ENCODE results near the gene GPR75.
"Not testable (repeated sequence)": the region's sequence is repeated elsewhere in the genome, so short reads cannot be mapped to it uniquely, and the experiment has no call there.

The GPR75 gene

GRCh38 chr2:53863538-53864227, 3.9 kb upstream of the GPR75 start:
- in situ Hi-C loops (cut with MboI; ENCODE audit: low pct_unique_long_range_greater_than_20kb, low sequenced_read_pairs, unreplicated experiment) = no loop called here
- no peak for TF ChIP-seq CTCF (IDR thresholded peaks at IDR 0.05; ENCODE audit: extremely low read depth, insufficient read depth, missing control alignments)
- DNase-seq (ENCODE audit: low spot score) = no peak

DNA sequence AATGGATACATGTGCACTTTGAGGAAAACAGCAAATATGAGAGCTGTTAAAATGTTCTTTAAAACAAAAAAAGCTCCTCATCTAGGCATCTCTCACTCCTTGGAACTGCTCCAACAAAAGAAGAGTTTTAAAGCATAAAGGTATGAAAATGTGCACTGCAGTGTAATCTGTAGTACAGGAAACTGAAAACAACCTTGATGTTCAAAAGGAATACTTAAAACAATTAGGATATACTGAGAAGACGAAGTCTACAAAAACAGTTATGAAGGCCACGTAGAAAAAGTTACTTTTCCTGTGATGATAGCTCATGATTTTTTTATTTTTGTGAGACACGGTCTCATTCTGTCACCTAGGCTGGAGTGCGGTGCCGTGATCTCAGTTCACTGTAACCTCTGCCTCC, 2.1 kb upstream of the GPR75 start:
- in situ Hi-C loops (cut with MboI; ENCODE audit: low pct_unique_long_range_greater_than_20kb, low sequenced_read_pairs, unreplicated experiment) = no loop called here
- DNase-seq (ENCODE audit: low spot score) = no peak
- TF ChIP-seq CTCF (IDR thresholded peaks at IDR 0.05; ENCODE audit: extremely low read depth, insufficient read depth, missing control alignments) = no peak

DNA sequence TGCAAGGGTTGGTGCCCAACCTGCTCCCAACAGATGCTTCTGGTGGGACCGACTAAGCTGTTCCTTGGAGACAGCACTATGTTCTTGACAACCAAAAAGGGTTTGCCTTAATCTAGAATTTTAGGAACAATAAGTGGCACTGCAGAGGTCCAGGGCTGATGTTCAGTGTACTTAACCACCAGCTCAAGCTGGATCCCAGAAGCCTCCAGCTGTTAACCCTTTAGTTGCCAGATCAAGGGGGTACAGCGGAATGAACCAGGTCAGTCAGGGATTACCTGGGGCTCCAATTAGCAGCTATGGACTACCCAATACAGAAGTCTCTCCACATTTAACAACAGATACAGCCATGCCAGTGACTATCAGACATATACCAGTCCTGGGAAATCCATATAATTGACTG, 3.5 kb downstream of the GPR75 start:
- DNase-seq (ENCODE audit: low spot score) = no peak
- TF ChIP-seq CTCF (IDR thresholded peaks at IDR 0.05; ENCODE audit: extremely low read depth, insufficient read depth, missing control alignments) = no peak
- in situ Hi-C loops (cut with MboI; ENCODE audit: low pct_unique_long_range_greater_than_20kb, low sequenced_read_pairs, unreplicated experiment) = no loop called here

GRCh38 chr2:53854678-53855077, 5.1 kb downstream of the GPR75 start:
- no peak for TF ChIP-seq CTCF (IDR thresholded peaks at IDR 0.05; ENCODE audit: extremely low read depth, insufficient read depth, missing control alignments)
- DNase-seq (ENCODE audit: low spot score) = no peak
- in situ Hi-C loops (cut with MboI; ENCODE audit: low pct_unique_long_range_greater_than_20kb, low sequenced_read_pairs, unreplicated experiment) = no loop called here

DNA sequence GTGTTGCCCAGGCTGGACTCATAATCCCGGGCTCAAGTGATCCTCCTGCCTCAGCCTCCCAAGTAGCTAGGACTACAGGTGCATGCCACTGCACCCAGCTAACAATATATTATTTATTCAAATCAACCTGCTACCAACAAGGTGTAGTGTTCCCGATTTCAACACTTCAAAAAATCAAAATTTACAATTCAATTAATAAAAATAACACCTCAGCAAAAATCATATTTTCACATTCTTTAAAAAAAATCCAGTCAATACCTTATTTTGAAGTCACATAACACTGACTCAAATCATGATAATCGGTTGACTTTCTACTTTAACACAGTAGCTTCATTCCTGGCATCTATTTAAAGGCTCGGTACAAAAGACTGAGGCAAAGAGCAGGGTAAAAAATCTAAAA, 7.2 kb downstream of the GPR75 start:
- DNase-seq (ENCODE audit: low spot score) = no peak
- TF ChIP-seq CTCF (IDR thresholded peaks at IDR 0.05; ENCODE audit: extremely low read depth, insufficient read depth, missing control alignments) = no peak
- in situ Hi-C loops (cut with MboI; ENCODE audit: low pct_unique_long_range_greater_than_20kb, low sequenced_read_pairs, unreplicated experiment) = no loop called here

GRCh38 chr2:53851052-53851757, 8.6 kb downstream of the GPR75 start:
- DNase-seq (ENCODE audit: low spot score); in situ Hi-C loops (cut with MboI; ENCODE audit: low pct_unique_long_range_greater_than_20kb, low sequenced_read_pairs, unreplicated experiment): not testable (repeated sequence)

GRCh38 chr2:53848062-53848461, 11.7 kb downstream of the GPR75 start:
- TF ChIP-seq CTCF (IDR thresholded peaks at IDR 0.05; ENCODE audit: extremely low read depth, insufficient read depth, missing control alignments) = no peak
- in situ Hi-C loops (cut with MboI; ENCODE audit: low pct_unique_long_range_greater_than_20kb, low sequenced_read_pairs, unreplicated experiment) = no loop called here
- DNase-seq (ENCODE audit: low spot score) = no peak

Measured in GM13977 (cell line).